NK-92 treated with Interleukin-12 subunit alpha and Interleukin-12 subunit beta, amount 100 ng/mL, for 24 hours (cell line): ENCODE results near the gene MYH14.

Source experiments
- DNase-seq: peaks from one replicate; lab custom pipeline; 2025; lab: John Stamatoyannopoulos, UW

Gene MYH14

DNA sequence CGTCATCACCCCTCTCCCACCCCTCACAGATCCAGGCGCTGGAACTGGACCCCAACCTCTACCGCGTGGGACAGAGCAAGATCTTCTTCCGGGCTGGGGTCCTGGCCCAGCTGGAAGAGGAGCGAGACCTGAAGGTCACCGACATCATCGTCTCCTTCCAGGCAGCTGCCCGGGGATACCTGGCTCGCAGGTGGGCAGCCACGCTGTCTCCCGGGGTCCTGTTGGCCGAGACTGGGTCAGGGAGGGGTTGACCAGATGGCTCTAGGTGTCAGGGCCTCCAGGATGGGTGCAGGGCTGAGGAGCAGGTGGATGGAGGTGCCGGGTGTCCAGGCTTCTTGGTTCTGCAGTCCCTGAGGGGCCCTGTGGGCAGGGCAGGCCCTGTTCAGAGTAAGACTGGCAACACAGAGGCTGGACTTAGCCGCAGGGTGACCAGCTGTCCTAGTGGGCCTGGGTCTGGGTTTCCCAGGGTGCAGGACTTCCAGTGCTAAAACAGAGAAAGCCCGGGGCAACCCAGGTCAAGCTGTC is 58.1 kb downstream of the MYH14 start:
- no peak for DNase-seq

DNA sequence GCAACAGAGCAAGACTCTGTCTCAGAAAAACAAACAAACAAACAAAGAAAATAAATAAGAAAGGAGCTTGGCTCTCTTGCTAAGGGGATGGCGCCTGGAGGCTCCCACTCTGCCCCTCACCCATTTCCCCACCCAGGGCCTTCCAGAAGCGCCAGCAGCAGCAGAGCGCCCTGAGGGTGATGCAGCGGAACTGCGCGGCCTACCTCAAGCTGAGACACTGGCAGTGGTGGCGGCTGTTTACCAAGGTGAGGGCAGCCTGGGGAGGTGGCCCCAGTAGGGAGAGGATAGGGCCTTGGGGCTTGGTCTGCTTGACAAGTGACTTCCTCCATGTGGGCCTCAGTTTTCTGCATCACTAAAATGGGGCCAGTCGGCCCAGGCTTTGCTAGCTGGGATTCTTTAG is 59.8 kb downstream of the MYH14 start:
- DNase-seq: no peak

DNA sequence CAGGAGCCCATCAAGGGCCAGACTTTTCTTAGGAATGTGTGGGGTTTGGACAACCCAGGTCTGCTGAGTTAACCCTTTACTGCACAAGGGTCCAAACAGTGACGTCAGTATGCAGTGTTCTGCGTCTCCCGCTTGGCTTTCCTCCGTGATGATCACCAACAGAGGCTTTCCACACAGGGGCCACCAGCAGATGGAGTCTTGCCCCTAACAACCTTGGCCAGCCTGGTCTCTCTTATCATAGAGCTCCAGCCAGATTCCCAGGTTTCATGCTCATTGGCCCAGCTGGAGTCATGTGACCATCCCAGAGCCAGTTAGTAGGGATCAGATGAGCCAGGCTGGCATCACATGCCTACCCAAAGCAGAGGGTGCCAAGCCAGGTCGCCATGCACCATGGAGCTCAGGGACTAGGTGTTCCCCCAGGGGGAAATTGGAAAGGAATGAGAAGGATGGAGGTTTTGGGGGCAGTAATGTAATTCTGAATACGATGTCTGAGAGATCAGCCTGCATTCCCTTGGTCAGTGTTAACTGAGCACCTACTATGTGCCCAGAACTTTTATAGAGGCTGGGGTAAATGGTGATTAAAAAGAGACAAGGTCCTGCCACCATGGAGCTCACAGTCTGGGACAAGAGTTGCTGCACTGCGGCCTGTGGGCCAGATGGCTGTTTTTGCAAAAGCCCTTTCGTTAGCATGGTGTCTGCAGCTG is 61.2 kb downstream of the MYH14 start:
- DNase-seq: no peak

DNA sequence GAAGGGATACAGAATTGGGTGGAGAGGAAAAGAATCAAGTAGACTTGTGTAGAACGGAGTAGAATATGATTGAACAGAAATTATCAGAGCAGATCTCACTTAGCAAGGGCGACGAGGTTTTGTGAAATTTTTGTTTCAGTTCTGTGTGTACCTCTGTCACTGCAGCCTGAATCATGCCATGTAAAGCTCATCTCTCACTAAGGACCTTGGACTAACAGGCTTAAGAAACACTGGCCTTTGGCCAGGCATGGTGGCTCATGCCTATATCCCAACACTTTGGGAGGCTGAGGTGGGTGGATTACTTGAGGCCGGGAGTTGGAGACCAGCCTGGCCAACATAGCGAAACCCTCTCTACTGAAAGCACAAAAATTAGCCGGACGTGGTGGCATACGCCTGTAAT is 62.6 kb downstream of the MYH14 start:
- no peak for DNase-seq

DNA sequence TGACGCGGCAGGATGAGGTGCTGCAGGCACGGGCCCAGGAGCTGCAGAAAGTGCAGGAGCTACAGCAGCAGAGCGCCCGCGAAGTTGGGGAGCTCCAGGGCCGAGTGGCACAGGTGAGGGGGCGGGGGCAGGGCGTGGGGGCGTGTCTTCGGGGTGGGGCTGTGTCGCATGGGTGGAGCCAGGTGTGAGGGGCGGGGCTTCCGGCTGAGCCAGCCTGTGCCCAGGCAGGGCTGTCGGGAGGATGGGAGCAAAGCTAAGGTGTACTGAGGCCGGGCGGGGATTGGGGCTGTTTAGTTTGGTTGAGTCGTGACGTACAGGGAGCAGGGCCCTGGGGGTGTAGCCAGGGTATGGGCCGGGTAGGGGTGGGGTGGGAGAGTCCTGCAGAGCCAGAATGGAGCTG is 63.5 kb downstream of the MYH14 start:
- DNase-seq: no peak

DNA sequence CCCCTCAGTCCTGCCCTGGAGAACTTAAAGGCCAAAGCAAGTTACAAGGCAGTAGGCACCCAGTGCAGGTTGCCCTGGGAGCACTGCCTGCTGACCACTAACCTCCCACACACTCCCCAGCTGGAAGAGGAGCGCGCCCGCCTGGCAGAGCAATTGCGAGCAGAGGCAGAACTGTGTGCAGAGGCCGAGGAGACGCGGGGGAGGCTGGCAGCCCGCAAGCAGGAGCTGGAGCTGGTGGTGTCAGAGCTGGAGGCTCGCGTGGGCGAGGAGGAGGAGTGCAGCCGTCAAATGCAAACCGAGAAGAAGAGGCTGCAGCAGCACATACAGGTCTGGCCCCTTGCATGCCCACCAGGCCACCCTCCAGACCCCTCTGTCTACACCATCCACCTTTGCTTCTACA is 64.6 kb downstream of the MYH14 start:
- DNase-seq: no peak

DNA sequence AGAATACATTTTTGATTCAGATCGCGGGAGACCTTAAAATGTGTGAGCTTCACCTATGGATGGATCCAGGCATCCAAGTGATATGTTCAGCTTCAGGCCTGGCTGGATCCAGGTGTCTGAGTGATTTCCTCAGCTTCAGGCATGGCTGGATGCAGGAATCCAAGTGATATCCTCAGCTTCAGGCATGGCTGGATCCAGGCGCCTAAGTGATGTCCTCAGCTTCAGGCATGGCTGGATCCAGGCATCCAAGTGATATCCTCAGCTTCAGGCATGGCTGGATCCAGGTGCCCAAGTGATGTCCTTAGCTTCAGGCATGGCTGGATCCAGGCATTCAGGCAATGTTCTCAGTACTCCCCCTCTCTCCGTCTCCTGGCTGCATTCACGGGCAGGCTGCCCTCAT is 65.1 kb downstream of the MYH14 start:
- DNase-seq: no peak

DNA sequence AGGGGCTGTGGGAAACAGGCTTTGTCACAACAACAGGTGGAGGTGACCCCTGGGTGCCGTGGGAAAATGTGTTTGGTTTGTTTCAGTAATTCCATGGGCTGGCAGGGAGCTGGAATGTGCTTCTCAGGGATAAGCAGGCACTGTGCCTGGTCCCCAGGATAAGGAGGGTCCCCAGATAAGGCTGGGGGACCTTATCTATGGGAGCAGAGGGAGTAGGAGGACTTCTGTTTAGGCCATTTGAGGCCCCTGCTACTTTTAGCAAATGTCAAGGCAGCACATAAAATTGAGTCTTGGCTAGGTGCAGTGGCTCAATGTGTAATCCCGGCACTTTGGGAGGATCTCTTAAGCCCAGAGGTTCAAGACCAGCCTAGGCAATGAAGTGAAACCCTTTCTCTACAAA is 66.2 kb downstream of the MYH14 start:
- DNase-seq: no peak

DNA sequence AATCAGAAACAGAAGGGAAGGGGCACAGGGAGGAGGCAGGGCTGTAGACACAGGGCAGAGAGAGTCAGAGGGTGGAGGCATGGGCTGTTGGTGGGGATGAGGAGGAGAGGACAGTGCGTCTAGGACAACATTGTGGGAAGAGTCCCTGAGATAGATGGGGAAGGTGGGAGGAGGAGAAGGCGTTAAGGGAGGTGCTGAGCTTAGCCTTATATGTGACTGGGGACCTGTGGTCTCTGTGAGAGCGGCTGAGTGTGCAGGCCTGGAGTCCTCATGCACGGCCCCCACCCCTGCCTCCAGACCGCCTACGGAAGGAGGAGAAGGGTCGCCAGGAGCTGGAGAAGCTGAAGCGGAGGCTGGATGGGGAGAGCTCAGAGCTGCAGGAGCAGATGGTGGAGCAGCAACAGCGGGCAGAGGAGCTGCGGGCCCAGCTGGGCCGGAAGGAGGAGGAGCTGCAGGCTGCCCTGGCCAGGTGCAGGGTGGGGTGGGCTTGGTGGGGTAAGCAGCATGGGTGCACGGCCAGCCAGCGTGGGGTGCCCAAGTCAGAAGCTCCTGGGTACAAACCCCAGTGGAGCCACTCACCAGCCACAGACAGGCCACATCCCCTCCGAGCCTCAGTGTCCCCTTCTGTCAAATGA is 69.0 kb downstream of the MYH14 start:
- DNase-seq: no peak

DNA sequence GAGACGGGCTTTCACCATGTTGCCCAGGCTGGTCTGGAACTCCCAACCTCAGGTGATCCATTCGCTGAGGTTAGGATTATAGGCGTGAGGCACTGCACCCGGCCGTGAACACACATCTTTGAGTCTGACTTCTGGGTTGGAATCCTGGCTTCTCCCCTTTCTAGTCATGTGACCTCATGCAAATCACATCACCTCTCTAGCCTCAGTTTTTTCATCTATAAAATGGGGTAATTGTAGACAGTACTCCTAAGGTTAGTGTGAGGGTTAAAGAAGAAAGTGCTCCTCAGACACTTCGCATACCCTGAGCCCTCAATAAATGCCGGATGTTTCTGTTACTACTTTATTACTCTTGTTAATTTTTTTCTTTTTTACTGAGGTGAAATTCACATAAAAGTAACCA is 70.4 kb downstream of the MYH14 start:
- no peak for DNase-seq

DNA sequence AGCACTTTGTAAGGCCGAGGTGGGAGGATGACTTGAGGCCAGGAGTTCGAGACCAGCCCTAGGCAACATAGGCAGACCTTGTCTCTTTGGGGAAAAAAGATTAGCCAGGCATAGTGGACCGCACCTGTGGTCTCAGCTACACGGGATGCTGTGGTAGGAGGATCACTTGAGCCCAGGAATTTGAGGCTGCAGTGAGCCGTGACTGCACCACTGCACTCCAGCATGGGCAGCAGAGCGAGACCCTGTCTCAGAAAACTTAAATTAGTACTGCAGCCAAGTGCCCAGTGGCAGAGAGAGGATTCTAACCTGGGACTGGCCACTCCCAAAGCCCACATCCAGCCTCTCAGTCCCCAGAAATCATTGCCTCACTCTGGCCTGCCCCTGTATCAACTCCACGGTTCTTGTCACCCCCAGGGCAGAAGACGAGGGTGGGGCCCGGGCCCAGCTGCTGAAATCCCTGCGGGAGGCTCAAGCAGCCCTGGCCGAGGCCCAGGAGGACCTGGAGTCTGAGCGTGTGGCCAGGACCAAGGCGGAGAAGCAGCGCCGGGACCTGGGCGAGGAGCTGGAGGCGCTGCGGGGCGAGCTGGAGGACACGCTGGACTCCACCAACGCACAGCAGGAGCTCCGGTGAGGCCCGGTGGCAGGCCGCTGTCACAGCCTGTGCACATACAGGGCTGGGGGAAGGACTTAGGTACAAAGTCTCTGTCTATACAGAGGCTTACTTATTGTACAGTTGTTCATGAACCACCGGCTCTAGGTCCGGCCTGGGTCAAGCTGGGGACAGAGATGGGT is 72.4 kb downstream of the MYH14 start:
- DNase-seq: no peak

DNA sequence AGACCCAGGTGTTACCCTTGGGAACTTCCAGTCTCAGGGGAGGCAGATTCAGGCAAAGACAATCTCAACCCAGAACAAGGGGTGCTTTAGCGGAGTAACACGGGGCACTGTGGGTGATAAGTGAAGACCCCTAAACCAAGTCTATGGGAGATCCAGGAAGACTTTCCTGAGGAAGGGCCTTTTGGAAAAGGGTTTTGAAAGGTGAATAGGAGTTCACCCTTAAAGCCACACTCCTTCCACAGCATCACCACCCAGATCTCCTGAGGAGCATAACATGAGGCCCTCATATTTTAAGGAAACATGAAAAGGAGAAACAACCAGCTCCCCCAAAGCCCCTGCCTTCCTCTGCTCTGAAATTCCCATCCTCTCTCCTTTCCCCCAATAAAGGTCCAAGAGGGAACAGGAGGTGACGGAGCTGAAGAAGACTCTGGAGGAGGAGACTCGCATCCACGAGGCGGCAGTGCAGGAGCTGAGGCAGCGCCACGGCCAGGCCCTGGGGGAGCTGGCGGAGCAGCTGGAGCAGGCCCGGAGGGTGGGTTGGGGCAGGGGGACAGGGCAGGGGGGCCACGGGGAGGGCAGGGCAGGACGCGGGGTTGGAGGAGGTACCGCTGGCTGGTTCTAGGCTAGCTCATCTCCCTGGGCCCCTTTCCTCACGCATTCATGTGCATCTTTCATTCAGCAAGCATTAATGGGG is 73.1 kb downstream of the MYH14 start:
- DNase-seq: no peak

DNA sequence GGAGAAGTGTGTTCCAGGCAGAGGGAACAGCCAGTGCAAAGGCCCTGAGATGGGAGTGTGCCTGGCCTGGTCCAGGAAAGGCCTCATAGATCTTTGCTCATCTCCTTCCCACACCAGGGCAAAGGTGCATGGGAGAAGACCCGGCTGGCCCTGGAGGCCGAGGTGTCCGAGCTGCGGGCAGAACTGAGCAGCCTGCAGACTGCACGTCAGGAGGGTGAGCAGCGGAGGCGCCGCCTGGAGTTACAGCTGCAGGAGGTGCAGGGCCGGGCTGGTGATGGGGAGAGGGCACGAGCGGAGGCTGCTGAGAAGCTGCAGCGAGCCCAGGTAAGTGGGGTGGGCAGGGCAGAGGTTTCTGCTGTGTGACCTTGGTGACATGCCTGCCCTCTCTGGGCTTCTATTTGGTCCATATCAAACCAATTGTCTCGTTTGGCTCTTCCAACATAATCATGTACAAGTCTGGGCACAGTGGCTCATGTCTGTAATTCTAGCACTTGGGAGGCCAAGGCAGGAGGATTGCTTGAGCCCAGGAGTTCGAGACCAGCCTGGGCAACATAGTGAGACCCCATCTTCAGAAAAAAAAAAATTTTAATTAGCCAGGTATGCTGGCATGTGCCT is 74.7 kb downstream of the MYH14 start:
- no peak for DNase-seq

DNA sequence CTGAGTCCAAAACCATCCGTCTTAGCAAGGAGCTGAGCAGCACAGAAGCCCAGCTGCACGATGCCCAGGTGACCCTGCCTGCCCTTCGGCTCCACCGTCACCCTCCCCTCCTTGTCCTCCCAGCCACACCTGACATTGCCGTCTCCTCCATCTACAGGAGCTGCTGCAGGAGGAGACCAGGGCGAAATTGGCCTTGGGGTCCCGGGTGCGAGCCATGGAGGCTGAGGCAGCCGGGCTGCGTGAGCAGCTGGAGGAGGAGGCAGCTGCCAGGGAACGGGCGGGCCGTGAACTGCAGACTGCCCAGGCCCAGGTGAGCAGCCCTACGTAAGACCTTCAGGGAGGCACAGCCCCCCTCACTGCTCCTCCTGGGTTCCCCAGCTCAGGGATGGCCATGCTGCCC is 76.7 kb downstream of the MYH14 start:
- no peak for DNase-seq

DNA sequence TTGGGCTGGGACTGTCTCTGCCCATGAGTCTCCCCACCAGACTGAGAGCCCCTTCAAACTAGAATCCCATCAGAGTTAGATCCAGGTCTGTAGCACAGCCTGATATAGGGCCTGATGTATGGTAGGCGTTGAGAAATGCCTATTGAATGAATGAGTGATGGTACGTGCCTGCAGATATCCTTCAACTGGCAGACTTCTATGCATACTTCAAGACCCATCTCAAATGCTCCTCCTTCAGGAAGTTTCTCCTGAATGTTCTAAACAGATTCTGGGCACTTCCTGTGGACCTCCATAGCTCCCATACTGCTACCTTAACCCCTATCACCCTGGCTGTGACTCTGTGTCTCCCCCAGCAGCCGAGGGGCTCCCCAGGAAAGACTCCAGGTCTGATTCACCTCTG is 77.6 kb downstream of the MYH14 start:
- DNase-seq: no peak

DNA sequence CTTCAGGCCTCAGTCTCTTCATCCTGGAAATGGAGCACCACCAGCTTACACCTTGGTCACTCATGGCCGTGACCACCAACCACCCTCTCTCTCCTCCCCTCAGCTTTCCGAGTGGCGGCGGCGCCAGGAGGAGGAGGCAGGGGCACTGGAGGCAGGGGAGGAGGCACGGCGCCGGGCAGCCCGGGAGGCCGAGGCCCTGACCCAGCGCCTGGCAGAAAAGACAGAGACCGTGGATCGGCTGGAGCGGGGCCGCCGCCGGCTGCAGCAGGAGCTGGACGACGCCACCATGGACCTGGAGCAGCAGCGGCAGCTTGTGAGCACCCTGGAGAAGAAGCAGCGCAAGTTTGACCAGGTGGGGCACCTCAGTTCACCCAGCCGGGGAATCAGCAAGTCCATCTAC is 78.1 kb downstream of the MYH14 start:
- DNase-seq: no peak

DNA sequence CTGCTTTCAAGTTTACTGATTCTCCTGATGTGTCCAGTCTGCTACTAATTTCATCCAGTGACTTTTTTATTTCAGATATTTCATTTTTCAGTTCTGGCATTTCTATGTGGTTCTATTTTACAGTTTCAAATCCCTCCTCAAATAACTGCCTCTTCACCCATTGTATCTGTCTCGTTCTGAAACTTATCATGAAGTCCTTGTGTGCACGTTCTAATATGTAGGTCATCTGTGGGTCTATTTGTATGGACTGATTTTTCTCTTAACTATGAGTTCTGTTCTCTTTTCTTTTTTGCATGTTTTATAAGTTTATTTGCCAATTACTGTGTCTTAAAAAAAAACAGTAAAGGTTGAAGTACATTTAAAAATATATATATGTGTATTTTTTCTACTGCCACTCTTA is 82.4 kb downstream of the MYH14 start:
- no peak for DNase-seq

DNA sequence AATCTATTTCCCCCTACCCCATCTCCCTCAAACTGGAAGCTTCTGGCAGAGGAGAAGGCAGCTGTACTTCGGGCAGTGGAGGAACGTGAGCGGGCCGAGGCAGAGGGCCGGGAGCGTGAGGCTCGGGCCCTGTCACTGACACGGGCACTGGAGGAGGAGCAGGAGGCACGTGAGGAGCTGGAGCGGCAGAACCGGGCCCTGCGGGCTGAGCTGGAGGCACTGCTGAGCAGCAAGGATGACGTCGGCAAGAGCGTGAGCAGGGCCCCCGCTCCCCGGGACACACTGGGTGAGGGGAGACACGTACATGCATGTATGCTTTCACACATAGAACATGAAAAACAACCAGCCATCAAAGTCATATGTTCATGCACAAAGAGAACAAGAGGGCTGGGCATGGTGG is 83.0 kb downstream of the MYH14 start:
- DNase-seq: no peak

DNA sequence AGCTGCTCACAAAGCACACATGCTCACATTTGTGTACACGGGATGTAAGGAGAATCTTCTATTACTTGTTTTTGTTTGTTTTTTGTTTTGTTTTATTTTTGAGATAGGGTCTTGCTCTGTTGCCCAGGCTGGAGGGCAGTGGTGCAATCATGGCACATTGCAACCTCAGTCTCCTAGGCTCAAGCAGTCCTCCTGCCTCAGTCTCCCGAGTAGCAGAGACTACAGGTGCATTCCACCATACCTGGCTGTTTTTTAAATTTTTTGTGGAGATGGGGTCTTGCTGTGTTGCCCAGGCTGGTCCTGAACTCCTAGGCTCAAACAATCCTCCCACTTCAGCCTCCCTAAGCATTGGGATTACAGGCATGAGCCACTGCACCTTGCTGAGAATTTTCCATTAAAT is 83.9 kb downstream of the MYH14 start:
- DNase-seq: no peak

DNA sequence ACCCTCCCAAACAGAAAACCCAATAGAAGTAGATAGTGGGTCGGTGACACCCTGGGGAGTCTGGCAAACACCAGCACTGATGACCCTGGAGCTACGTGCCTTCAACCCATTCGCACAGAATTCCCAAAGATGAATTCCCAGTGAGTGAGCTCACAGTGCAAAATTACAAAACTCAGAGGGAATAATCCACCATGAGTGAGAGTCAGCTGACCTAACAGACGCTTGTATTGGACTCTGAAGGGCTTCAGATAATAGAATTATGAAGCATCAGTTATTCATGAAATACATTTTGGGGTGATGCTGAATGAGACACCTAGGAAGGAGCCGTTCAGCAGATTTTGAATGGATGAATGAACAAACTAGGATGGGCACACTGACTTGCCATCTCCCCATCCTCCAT is 85.5 kb downstream of the MYH14 start:
- no peak for DNase-seq

DNA sequence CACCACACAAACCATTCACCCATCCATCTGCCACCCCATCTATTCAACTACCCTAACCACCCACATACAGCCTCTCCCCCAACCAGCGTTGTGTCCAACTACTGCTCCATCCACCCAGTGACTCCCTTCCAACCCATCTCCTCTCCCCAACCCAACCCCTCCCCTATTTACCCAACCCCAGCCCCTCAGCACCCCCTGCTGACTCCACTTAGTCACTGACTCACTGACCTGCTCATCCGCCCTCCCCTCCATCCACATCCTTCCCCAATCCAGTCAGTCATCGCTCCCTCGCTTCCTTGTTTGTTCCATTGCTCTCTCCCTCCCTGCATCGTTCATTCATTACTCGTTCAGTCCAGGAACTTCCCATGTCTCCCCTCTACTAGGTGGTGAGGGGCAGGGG is 86.6 kb downstream of the MYH14 start:
- no peak for DNase-seq

DNA sequence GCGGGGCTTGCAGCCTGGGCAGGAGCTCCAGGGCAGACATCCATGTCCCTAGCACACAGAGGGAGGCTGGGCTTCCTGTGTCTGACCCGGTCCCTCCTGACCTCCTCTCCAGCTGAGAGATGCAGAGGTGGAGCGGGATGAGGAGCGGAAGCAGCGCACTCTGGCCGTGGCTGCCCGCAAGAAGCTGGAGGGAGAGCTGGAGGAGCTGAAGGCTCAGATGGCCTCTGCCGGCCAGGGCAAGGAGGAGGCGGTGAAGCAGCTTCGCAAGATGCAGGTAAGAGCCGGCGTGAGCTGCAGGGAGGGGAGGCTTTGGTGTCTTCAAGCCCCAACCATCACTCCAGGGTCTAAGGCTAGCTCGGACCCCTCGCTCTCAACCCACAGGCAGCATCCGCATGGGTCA is 87.4 kb downstream of the MYH14 start:
- DNase-seq: no peak
